Activated CD4-positive, CD25-positive, alpha-beta regulatory T cell (primary cell): ENCODE data around the gene RARA.
A peak's percentile ranks its signal among the peaks of the same experiment; 100 is the strongest.
"Not testable (repeated sequence)": the region's sequence is repeated elsewhere in the genome, so short reads cannot be mapped to it uniquely, and the experiment has no call there.

ENCODE experiments used
- DNase-seq, 4 experiments: peaks; one replicate each; lab custom pipeline; 2025; lab: John Stamatoyannopoulos, UW

Gene RARA

DNA sequence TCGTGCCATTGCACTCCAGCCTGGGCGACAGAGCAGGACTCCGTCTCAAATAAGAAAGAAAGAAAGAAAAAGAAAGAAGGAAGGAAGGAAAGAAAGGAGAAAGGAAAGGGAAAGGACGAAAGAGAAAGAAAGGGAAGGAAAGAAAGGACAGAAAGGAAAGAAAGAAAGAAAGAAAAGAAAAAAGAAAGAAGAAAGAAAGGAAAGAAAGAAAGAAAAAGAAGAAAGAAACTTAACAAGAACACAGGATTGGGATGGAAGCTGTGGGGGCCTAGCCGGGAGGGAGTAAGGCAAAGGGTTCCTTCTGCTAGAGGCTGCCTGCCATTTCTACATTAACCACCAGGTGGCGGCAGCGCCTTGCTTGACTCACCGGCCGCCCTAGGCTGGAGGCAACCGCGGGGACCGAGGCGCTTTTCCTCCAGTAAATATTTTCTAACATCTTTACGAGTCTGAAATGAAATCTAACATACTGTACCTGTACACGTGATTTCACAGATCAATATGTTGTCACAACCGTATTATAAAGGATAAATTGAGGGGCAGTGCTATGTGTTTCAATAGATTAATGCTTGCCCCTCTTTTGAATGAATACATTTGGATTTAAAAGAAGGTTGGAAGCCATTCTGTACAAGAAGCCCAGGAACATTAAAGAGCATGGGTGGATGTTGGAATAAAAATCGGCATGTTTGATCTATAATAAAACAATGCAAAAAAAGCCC lies 49.5 kb downstream of the RARA start:
- peak; percentile 76 to 92 (median 79) for DNase-seq

DNA sequence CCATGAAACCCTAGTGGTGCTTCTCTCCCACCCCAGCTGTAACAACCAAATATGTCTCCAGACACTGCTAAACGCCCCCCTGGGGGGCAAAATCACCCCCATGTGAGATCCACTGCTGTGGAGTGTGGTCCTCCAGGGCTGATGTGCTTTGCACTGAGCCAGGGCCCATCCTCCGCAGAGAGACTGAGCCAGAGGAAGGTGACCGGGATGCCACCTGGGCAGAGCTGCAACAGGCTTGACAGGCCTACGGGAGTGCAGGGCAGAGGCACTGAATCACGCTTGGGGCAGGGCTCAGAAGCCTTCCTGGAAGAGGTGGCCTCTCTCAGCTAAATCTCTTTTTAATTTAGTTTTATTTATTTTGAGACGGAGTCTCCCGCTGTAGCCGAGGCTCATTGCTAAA lies 51.1 kb downstream of the RARA start:
- no peak for DNase-seq

DNA sequence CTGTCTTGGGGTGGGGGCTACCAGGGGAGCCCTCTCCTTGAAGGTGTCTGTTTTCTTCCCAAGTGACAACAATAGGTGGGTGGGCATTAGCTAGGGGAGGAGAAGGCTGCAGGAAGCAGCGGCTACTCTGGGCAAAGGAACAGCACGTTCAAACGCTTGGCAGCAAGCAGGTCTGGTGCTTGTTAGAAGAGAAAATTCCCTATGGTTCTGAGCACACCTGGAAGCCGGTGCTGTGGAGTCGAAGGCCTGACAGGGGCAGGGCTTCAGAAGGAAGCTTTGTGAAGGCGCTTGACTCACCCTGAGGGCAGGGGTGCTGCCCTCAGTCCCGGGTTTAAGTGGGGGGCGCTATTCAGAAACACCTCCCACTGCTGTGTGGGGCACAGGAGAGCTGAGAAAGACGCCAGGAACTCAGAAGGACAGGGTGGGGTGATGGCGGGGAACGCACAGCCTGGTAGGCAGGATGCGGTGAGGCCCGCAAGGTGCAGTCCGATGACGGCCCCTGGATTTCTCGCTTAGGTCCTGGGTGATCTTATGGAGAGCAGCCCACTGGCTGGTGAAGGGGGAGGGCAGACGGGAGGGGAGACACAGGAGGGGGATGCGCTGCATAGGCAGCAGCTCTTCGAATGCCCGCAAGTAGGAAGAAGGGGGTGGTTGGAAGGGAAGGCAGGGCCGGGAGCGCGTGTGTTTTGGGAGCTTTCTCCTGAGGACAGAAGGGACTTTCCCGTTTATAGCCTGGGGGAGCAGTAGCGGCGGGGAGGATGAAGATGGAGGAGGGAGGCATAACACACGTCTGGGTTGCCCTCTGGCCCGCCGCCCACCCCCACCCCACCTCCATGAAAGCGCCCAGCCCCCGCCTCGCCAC lies 52.3 kb downstream of the RARA start:
- no peak for DNase-seq

DNA sequence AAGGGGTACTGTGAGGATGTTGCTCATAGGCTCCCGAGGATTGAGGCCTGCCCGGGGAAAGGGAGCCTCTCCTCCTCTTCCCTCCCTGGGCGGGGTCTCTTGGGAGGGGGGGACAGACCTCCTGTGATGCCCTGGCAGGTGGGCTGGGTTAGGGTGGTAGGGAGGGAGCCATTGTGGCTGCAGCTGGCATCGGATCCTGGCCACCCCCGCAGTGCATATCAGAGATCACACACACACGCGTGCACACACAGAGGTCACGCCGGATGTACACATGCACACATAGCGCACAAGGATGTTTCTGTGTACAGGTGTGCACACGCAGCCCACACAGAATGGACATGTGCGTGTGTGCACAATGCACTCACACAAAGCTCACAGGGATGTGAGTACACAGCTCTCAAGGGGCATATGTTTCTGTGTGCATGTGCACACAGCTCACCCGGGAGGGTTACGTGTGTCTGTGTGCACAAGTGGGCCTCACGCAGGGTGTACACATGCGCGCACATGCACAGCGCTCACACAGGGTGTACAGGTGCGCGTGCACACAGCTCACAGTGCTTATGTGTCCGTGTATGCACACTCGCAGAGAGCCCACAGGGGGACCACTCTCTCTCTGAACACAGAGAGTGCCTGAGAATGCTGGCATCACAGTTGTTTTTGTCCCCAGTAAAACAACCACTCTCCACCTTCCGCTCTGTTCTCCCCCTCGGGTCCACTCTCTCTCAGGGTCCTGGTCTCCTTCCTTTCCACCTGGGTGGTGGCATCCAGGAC lies 53.1 kb downstream of the RARA start:
- no peak for DNase-seq

DNA sequence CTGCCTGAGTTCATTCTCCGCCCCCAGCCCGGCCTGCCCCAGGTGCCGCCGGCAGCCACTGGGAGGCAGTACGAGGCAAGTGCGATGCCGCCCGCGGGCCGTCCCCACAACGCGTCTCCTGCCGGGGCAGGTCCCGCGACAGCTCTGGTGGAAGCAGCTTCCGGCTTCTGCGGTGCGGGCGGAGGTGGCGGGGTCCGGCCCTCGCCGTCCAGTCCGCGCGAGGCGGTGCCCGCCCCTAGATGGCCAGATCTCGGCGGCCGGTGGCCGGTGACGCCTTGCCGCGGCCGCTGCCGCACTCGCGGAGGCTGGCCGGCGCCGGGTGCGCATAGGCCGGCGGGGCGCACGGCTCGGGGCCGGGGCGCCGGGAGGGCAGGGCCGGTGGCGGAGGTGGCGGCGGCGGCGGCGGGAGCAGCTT lies 53.7 kb downstream of the RARA start:
- DNase-seq = peak; percentile 50 to 67 (median 60)

DNA sequence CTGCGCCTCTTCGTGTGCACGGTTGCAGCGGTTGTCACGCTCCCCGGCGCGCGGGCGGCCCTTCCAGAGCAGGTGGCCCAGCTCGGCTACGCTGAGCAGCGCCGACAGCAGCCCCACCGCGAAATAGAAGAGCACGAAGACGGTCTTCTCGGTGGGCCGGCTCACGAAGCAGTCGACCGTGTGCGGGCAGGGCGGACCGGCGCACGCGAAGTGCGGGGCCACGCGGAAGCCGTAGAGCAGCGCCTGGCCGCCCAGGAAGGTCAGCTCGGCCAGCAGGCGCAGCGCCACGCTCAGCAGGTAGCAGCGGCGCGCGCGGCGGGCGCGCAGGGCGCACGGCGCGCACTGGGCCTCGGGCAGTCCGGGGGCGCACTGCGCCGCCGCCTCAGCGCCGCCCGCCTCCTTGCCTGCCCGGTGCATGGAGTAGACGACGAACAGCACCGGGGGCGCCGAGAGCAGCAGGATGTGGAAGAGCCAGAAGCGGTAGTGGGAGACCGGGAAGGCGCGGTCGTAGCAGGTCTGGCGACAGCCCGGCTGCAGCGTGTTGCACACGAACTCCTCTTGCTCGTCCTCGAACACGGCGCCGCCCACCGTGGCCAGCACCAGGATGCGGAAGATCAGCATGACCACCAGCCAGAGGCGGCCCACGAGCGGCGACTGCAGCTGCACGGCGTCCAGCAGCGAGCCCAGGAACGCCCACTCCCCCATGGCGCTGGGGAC lies 54.3 kb downstream of the RARA start:
- DNase-seq = no peak

DNA sequence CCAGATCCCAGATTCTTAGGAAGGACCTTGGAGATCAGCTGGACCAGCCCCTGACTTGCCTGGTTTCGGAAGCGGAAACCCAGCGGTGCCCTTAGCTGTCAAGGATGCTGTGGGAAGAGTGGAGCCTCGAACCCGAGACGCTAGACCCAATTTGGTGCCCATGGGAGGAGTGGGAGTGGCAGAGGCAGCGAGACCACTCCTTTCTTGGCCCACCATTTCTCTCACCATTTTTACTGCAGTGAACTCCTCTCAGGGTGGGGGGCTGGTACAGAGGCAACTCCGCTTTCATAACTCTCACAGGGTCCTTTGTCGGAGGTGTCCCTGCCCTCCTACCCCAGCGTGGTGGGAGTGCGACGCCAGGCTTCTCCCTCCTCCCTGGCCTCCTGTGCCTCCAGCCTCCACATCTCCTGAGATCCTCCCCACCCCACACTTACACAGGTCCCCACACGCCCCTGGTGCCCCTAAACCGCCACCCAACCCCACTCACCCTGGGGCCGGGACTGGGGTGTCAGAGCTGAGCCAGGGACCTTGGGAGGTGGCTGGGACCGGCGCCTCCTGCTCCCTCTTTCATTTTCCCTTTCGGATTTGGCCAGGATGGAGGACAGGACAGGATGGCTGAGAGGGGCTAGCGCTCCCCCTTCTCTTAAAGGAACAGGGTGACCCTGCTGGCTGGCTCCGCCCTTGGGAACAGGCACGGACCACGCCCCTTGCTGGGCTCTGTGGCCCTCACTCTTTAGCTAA lies 55.3 kb downstream of the RARA start, which contains the start of gene GJD3:
GJD3 (minus strand) TSS at position 617 of the 741 bp plus-strand sequence. CDS start 922 bp downstream, outside the sequence.
- no peak for DNase-seq

DNA sequence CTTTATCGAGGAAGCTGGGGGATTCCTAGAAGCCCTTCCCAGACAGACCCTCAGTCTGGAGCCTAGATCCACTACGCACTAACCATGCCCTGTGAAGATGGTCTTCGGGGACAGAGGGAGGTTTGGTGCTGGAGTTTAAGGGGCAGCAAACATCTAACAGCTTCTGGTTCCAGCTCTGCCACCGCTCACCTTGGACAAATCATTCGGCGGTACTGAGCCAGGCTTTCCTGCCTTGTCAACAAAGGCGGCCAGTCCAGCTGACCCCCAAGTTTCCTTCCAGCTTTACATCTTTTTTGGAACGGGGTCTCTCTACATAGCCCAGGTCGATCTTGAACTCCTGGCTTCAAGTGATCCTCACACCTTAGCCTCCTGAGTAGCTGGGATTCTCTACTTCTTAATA lies 55.9 kb downstream of the RARA start:
- no peak for DNase-seq

DNA sequence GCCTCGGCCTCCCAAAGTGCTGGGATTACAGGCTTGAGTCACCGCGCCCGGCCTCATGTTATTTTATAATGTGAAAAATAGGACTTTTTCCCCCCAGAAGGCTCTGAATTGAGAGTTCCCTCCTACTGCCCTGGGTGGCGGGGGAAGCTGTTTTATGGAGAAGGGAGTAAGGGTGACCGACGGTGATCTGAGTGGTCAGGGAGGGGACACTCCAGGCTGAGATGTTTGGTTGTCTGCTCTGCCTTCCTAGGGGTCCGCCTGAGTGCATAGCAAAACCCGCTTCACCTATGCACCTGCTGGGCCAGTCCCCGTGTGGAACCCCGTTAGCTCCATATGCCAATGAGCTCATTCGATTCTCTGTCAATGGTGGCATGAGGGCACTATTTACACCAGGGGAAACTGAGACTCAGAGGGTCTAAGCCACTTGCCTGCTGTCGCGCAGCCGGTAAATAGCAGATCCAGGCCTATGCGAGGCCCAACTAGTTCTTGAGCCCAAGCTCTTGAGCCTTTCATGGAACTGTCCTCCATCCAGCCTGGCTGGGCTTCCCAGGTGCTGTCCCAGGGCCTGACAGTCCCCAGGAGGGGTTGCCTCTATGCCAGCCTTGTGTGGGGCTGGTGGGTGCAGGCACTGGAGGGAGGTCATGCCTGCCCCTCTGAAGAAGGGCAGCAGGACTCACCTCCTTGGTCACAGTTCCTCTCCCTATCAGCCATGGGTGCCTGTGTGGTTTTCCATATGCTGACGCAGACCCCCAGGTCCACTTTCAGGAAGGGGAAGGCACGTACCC lies 57.3 kb downstream of the RARA start:
- no peak for DNase-seq

DNA sequence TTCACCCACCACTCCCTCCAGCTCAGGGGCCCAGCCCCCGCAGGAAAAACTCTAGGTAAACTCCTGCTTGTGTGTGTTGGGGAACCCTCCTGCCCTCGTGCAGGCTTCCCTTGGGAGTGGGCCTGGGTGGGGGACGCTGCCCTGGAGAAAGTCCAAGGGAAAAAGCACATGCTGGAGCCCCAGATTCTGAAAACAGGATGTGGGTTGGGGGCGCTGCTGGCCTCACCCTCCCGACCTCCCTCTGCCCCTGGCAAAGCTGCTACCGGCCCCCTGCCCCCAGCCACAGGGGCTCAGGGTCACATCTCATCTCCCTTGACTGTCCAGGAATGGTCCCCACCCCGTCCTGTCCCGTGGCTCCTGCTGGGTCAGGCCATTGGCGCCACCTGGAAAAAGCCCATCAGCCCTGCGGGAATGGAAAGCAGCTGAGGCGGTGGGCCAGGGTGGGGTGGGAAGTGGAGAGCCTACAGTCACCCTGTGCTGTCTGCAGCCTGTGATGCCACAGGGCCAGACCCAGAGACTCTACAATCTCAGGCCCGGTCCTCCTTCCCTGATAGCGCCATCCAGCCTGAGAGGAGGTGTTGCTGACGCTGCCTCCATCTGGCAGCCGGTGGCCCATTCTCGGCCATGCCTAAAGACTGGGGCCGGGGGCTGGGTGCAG lies 58.0 kb downstream of the RARA start:
- no peak for DNase-seq

DNA sequence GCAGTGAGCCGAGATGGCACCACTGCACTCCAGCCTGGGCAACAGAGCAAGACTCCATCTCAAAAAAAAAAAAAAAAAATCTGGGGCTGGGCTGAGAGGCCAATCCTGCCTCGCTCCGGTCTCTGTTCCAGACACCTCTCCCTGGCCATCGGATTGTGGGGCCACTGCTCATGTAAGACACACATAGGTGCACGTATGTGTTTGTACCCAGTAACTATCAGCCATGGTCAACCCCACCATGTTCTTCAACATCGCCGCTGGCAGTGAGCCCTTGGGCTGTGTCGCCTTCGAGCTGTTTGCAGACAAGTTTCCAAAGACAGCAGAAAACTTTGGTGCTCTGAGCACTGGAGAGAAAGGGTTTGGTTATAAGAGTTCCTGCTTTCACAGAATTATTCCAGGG lies 58.7 kb downstream of the RARA start:
- not testable (repeated sequence) for DNase-seq

DNA sequence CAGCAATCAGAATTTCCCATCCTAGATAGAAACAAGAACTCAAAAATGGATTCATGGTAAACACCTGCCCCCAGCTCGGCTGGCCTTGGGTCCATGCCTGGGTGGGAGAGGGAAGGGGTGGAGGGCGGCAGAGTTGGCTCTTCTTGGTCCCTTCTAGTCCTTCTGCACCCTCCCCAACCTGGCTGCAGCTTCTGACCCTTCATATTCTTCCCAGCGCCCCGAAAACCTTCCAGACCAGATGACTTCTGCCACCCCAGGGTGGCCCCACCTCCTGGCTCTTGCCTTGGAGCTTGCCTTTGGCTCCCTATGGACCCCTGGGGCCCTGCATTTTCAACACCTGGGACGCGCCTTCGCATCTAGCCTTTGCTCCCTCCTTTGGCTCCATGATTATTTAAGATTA lies 60.9 kb downstream of the RARA start:
- DNase-seq = no peak

DNA sequence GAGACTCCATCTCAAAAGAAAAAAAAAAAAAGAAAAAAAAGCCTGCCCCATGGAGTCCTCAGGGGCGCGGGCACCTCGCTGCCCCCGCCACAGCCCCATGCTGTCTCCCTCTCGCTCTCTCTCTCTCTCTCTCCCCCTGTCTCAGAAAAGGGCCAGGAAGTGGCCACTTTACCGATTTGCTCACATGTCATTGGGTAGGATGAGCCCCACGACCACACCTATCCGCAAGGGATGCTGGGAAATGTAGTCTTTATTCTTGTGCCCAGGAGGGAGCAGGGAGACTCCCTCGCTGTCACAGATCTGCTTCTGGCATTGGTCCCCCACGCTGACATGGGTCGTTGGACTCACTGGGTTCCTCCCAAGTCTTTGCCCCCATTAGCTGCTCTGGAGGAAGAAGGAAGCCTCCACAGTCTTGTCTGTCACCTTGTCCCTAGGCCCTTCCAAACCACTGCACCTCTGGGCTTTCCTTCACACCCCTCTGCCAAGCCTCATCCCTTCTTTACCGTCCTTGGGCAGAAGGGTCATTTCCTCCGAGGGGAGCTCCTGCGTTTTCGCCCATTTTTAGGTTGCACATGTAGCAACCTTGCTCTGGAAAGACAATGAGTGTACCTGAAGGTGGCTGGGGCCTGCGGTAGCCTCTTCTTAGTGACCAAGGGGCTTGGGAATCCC lies 62.4 kb downstream of the RARA start:
- DNase-seq = no peak

DNA sequence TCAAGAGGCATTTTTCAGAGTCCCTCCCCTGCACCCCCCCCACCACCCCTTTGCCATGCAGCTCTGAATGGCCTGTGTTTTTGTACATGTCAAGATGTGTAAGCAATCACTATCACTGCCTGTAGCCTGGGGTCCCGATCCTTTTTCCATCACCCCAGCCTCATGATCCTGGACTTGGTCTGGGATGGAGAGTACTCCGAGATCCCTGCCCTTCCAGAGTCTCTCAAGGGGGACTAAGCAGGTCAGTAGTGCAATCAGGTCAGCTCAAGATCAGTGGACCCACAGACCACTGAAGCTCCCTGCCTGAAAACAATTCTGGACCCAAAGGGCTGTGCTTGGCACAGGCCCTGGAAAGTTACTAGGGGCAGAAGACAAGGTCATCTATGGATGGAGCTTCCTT lies 63.1 kb downstream of the RARA start:
- no peak for DNase-seq

DNA sequence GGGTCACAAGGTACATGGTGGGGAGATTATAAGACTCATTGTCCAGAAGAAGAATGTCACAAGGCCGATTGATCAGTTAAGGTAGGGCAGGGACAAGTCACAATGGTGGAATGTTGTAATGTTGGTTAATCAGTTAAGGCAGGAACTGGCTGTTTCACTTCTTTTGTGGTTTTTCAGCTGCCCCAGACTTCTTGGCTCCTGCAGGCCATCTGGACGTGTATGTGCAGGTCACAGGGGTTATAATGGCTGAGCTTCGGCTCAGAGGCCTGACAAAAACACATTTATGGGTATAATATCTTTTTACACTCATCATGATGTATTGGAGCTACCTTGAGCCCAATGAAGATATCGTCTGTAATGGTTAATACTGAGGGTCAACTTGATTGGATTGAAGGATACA lies 63.7 kb downstream of the RARA start:
- DNase-seq = not testable (repeated sequence)

DNA sequence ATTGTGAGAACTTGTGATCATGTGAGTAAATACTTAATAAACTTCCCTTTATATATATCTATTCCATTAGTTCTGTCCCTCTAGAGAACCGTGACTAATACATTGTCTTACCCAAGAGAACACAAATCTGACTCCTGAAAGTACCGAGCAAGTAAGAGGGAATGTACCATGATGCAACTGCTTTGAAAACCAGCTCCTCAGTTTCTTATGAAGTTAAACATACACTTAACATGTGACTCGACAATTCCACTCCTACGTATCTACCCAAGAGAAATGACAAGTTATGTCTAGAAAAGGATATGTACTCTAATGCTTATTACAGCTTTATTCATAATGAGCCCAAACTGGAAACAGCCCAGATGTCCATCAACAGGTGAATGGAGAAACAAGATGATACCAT lies 64.3 kb downstream of the RARA start:
- no peak for DNase-seq

DNA sequence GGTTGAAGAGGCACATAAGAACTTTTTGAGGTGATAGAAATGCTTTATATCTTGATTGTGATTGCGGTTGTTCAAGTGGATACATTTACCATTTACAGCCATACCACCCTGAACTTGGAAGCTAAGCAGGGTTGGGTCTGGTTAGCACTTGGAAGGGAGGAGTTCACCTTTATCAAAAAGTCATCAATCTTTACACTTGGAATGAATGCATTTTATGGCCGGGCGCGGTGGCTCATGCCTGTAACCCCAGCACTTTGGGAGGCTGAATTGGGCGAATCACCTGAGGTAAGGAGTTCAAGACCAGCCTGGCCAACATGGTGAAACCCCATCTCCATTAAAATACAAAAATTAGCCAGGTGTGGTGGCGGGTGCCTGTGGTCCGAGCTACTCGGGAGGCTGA lies 65.0 kb downstream of the RARA start:
- DNase-seq = no peak

DNA sequence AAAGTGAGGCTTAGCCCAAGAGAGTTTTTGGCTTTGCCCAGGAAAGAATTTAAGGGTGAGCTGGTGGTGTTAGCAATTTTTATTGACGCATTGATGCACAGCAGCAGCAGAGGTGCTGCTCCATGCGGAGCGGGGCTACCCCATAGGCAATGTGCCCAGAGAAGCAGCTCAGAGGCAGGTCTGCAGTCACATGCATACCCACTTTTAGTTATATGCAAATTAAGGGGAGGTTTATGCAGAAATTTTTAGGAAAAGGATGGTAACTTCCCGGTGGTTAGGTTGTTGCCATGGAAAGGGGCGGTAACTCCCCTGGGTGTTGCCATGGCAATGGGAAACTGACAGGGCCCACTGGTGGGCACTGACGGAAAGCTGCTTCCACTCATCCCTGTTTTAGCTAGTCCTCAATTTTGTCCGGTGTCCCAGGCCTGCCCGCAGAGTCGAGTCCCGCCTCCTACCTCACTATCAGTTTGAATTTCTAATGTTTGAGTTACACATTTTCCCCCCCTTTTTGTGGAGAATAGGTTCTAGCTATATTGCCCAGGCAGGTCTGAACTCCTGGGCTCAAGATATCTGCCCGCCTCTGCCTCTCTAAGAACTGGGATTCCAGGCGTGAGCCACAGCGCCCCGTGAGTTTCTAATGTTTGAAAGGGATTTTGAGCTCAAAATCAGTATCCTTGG lies 66.0 kb downstream of the RARA start:
- DNase-seq = no peak

DNA sequence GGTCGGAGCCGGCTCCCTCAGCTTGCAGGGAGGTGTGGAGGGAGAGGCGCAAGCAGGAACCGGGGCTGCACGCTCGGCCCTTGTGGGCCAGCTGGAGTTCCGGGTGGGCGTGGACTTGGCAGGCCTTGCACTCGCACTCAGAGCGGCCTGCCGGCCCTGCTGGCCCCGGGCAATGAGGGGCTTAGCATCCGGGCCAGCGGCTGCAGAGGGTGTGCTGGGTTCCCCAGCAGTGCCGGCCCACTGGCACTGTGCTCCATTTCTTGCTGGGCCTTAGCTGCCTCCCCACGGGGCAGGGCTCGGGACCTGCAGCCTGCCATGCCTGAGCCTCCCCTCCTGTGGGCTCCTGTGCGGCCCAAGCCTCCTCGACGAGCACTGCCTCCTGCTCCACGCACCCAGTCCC lies 66.8 kb downstream of the RARA start:
- not testable (repeated sequence) for DNase-seq
